UCSD-AML1 (cell line): ENCODE measurements around the gene TRAP1.
A peak's percentile ranks its signal among the peaks of the same experiment; 100 is the strongest.

ENCODE experiments used
- DNase-seq: peaks from one replicate; lab custom pipeline; 2025; ENCODE audit not compliant: unreplicated experiment; lab: John Stamatoyannopoulos, UW

The TRAP1 gene

DNA sequence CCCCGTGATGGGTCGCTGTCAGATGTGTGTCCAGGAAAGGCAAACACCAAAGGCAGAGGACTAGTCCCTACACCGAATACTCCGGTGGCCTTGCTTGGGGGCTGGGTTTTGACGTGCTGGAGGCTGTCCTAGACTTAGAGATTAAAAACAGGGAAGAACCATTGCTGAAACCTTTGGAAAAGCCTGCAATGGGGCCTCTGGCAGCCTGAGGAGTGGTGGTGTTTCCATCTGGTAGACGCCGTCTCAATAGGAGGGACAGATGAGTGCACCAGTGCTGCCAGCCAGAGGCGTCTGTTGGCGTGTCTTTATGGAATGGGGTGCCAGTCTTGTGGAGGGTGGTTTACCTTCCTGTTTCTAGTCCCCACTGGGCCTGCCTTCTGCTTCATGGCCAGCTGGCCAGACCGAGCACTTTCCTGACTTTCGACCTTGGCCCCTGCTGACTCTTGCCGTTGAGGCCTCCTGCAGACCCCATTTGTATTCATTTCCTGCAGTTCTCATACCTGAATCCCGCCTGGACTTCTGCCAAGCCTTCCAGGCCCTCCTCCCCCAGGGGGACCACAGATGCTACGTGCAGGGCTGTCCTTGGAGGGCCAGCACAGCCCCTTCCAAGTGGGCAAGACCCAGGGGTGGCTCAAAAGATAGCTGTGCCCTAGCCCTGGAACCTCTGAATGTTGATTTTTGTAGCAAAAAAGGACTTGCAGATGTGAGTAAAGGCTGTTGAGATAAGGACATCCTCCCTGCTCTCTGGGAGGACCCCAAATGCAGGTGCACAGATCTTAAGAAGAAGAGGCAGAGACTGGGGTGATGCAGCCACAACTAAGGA is 64.7 kb downstream of the TRAP1 start:
- no peak for DNase-seq

DNA sequence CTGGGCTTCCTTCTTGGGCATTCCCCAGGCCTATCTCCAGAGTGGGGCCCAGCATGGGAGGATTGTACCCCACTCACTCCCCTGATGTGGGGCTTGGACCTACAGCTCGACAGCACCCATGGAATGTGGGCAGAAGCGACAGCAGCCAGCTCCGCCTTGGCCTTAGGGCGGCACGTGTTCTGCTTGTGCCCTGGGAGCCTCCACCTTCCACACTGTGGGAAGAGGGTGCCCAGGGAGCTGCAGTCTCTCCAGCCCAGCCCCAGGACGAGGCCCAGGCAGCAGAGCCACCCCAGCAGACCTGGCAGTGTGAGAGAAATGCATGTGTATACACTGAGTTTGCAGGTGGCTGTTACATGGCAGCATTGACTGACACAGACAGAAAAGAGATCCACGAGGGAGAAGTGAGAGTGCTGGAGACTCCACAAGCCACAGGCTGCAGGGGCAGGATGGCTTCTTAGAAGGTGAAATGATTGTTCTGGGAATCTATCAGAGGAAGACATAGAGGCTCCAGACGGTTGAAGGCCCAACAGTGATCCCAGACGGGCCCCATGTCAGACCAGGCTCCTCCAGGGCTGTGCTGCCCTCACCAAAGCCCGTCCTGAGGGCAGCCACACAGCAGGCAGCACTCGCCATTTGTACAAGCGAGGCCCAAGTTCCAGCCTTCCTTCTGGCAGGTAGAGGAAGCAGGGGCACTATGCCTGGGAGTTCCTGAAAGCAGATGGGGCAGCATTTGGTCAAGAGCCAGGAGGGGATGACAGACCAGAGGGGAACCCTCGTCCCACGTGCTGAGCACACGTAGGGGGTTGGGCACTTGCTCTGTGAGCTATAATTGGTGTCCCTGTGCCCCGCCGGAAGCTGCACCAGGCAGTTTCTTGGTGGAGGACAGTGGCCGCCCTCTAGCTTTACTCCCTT is 65.6 kb downstream of the TRAP1 start:
- DNase-seq: no peak

DNA sequence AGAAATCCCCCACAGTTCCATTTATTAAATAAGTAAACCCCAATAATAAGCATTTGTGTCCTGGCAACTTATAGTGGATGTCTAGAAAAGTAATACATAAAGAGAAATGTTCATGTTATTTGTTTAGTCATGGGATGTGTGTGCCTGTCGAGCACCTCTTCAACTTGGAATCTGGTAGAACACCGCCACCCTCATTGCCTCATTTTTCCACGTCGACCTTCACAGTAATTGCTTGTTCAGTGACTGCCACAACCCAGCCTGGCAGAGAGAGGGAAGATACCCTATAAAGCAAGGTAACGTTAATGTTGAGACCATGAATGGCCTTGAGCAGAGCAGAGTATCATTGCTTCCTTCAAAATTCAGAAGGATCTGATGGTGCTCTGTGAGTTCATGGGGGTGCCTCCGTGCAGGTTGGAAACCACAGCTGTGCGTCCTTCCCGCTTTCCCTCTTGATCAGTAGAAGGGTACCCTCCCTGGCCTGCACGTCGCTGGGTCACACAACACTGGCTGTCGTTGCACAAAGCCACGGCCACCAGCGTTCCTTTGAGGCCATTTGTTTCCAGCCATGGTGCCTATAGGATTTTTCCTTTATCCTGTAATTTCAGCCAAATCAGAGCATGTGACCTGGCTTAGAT is 66.6 kb downstream of the TRAP1 start:
- DNase-seq: no peak

DNA sequence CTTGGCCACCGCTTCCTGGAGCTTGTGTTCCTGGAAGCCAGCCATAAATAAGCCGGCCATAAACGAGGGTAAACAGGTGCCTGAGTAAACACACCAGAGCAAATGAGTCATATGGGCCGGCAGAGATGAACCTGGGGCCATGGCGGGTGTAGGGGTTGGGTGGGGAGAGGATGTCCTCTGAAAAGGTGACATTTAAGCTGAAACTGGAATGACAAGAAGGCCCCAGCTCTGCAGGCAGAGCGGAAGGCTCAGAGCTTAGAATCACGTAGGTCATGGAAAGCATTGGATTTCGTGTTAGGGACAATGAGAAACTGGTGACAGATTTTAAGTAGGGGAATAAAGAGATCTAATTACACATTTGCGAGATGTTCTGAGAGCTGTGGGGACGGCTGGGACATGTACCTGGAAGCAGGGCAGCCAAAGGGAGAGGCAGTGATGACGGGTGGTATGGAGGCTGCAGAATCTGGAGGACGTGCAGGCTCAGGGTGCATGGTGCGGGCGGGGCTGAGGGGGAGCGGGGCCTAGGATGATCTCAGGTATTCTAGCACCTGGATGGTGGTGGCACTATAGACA is 70.9 kb downstream of the TRAP1 start:
- no peak for DNase-seq

DNA sequence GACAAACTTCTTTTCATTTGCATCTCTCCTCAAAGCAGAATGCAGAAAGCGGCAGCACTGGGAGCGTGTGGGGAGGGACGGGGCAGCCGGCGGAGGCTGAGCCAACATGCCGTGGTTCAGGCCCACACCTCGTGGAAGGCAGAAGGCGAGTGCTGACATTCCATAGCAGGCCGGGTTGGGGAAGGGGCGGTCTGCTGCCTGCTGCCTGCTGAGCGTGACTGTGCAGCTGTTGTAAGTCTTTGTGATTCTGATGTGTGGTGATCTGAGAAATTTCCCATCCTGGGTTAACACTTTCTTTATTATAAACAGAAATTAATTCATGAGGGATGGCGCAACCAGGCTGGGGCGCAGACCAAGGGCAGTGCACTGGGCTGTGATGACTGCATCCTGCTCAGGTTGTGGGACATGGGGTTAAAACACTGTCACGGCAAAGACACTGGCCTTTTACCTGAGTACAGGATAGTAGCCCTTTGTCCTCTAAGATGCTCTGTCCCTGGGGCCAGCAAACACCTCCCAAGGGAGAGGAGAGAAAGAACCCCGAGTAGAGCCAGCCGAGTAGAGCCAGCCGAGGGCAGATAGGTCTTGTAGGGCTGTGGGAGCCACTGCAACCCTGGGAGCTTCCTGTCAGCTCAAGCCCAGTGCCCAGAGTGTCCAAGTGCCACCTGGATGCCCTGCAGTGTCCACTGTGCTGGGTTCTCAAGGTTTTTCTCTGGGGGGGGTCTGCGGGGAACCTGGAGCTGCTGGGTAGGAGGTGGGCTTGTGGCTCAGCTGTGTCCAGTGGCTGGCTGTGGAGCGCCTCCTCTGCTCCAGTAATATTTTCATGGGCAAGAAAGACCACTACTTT is 71.6 kb downstream of the TRAP1 start:
- no peak for DNase-seq

DNA sequence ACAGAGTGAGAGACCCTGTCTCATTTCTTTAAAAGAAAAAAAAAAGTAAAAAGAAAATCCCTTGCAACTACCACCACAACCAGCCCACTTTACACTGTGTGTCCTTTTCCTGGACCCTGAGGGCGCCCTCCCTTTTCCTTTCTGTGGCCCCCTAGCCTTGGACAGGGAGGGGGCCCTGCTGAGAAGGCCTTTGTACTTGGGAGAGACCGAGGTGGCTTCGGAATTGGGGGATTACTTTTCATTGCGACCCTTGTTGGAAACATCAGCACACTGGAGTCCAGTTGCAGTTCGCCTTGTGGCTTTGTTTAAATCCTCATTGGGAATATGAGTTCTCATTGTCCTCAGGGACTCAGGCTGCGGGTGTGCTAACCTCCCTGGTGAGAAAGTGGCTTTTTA is 72.2 kb downstream of the TRAP1 start:
- DNase-seq: no peak

DNA sequence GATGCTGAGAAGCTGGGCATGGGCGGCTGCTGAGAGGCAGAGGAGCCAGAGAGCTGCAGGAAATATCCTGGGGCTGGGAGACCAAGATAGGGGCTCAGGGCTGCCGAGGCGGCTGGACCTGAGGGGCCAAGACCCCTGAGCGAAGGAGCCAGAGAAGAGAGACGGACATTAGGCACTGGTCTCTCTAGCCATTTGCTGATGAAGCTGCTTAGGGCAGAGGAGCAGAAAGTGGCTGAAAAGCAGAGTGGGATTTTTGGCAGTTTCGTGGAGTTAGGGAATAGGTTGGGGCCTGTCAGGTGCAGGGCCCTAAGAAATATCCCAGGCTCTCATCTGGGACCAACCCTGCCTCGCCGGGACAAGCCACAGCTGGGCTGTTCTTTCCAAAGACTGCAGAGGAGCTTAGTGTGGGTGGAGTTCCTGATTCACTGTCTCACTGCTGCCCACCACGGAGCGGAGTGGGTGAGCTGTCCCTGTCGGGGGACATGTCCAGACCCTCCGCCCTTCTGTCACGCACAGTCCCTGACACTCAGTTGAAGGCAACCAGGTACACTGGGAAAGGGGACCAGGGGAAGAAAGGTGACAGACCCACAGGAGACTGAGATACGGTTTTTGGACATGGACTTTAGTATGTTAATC is 74.1 kb downstream of the TRAP1 start:
- DNase-seq: no peak

DNA sequence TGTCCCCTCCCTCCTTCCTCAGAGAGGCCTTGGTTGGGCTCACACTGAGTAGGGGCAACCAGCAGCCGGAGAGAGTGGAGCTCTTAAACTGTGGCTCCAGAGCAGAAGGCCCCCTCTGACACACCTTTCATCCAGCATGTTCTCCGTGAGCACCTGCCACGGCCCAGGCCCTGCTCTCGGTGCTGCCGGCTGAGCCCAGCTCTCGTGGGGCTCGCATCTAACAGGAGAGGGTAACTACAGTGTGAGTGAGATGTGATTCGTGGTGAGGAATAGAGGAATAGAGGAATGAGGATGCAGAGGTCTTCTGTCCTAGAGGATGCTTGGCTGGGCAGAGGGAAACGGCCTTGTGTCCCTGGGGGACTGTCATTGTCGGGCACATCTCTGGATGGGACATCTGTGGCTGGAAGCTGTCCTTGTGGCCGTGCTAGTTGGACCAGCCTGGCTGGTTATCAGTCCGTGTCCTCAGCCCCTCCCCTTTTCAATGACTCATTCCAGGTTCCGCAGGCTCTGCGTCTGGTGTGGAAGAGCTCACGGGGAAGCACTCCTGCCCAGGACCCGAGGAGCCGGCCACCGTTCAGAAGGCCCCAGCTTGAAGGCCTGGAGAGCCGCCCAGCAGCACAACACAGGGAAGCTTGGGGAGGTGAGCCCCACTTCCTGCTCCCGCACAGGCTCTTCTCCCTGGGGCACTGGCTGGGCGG is 74.8 kb downstream of the TRAP1 start:
- no peak for DNase-seq

DNA sequence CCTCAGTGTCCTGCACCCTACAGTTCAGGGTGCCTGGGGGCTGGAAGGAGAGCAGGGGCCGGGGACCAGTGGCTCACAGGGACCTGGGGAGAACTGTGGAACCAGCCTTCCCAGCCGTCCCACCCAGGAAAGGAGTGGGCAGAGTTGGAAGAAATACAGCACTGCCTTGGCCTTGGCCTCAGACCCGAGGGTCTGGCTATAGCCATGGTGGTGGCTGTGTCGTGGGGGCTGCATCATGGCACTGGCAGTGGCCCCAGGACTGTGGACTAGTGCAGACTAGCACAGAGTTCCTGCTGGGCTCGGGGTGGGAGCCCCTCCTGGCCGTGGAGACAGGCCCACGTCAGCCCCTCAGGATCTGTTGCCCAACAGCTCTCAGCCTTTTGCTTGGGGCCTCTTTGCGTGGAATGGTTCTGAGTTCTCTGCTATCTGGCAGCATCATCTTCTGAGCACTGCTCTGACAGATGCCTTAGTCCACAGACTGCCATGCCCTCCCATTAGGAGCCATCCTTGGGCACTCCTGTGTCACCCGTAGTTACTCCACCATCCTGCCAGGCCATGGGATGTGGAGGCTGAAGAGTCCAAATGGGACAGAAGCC is 75.4 kb downstream of the TRAP1 start:
- no peak for DNase-seq

DNA sequence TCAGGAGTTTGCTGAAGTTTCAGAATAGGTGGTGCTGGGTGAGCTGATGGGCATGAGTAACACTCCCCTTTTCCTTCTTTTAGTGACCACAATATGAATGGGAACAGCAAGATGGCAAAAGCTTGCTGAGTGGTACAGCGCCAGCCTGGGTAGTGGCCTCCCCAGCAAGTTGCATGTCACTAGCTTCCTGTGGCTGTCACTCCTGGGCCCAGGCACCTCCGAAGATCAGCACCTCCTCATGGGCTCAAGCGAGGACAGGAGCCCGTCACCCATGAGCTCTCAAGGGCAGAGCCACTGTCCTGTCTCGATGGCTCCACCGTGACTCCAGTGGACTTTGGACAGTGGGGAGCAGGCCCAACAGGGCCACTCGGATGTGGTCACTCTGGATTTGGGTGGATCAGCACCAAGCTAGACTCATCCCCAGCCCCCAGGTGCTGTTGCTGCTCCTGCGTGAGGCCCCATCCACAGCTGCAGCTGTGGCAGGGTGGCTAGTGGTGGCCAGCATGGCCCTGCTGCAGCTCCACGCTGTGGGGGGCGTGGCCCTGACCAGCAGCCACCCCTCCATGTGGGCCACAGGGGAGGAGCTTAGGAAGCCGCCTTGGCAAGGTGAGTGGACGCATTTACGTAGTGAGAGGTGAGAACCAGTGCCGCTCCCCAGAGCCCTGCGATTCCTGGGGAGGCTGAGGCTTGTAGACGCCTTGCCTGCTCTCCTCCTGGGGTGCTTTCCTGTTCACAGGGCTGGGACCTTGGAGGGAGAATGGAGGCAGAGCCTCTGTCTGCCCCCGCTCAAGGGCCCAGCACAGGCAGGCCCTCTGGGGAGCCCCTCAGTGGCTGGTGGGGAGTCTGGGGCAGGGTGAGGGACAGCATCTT is 76.5 kb downstream of the TRAP1 start:
- DNase-seq: no peak

DNA sequence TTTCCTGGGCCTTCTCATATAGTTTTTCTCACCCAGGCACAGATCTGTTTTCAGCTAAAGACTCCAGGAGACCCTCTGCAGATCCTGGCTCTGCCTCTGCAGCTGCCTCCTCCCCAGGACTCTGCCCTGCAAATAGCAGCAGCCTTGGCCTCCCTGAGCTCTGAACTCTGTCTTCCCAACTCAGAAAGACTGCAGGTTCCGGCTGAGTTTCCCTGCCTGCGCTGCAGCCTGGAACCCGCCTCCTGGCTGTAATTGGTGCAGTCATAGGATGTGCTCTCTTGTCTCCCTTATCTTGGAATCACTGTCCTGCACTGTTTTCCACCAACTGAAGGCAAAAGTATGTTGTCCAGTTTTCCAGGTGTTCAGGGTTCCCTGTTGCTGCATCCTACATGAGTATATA is 77.1 kb downstream of the TRAP1 start:
- DNase-seq: no peak

DNA sequence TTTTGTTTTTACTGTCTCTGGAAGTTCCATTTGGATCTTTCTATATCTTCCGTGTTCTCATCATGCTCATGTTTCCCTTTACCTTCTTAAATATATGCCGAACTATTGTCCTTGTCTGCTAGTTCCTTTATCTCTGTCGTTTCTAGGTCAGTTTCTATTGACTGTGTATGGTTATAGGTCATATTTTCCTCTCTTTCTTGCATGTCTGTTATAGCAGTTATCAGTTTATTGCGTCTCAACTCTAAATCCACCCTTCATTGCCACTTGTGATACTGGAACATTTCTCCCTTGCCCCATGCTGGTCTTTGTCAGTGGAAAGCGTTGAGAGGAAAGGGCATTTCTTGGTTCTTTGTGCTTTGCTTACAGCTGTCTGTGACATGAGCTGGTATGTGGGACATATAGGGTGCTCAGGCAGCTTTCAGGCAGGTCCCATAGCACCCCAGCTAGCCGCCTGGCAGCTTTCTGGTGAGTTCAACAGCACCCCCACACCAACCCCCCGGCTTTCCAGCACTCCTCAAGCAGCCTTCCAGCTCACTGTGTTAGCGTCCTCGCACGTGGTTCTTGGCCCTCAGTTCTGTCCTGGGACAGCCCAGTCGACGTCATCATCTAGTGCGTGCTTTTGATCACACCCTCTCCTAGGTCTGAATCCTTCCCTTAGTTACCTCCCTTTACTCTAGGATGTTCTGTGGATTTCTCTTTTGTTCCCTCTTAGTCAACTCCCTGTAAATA is 78.2 kb downstream of the TRAP1 start:
- DNase-seq: no peak

DNA sequence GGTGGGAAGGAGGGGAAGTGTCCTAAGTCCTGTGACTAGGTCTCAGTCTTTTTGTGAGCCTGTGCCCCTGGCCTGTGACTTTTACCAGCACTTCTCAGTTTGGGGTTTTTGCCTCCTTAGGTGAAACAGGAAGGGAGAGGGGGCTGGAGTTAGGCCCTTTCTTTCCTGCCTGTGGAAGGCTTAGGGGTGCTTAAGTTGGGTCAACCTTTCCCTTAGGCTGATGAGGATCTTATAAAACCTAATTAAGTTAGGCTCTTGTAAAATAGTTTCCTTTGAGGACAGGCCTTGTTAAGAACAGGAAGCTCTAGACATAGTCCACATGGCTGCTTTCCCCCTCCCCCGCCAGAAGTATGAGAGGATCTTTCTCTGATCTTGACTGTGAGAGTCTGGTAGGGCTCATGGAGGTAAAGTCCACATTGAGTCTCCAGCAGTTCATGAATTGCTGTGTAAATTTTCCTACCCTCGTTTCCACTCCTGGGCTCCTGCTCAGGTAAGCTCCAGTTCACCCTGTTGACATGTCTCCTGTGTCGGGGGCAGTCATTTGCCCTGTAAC is 79.9 kb downstream of the TRAP1 start:
- DNase-seq: peak; percentile 57

DNA sequence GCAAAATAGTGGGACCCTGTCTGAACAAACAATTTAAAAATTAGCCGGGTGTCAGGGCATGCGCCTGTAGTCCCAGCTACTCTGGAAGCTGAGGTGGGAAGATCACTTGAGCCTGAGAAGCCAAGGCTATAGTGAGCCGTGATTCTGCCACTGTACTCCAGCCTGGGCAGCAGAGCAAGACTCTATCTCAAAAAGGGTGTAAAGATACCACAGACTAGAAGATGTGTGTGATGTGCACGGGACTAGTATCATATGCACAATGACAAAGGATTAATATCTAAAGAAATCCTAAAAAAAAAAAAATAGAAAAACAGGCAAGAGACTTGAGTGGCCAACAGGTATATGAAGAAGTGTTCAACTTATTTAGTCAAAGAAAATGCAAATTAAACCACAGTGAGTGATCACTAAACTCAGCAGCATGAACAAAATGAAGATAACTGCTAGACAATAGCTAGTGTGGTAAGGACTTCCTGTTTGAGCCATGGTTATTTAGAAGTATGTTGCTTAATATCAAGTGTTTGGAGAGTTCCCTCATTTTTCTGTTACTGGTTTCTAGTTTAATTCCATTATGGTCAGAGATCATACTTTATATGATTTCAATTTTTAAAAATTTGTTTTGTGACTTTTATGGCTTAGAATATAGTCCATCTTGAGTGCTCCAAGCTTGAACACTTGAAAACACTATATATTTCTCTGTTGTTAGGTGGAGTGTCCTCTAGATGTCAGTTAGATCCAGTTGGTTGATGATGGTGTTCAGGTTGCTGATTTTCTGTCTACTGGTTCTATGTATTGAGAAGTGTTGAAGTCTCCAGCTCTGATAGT is 91.2 kb downstream of the TRAP1 start:
- no peak for DNase-seq

DNA sequence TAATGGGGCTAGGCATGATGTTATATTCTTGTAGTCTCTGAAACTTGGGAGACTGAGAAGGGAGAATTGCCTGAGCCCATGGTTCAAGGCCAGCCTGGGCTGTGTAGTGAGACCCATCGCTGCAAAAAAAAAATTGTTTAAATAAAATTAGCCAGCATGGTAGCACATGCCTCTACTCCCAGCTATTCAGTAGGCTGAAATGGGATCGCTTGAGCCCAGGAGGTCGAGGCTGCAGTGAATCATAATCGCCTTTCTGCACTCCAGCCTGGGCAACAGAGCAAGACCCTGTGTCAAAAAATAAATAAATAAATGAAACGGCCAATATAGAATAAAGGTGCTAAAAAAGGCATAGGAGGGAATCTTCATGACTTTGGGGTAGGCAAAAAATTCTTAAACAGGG is 92.0 kb downstream of the TRAP1 start:
- no peak for DNase-seq

DNA sequence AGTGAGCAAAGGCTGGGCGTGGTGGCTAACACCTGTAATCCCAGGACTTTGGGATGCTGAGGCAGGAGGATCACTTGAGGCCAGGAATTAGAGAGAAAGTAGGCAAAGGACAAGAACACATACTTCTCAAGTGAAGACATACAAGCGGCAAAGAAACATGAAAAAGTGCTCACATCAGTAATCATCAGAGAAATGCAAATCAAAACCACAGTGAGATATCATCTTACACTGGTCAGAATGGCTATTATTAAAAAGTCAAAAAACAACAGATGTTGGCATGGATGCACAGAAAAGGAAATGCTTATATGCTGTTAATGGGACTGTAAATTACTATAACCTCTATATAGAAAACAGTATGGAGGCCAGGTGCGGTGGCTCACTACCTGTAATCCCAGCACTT is 93.7 kb downstream of the TRAP1 start:
- no peak for DNase-seq
